Left ventricle myocardium superior (tissue), 1 donor: Measurements from ENCODE around the gene DNAH1. TPM values are rescaled to one million over a fixed set of nuclear protein-coding genes. Genes with fewer than 3 reads are reported as not detected.

ENCODE experiments used
- ATAC-seq: fragments of 200-7000 bp; cut with Tn5 transposase; one replicate; pipeline ENCODE4 v1.9.1; 2020; ENCODE audit warnings: mild to moderate bottlenecking, moderate library complexity
- DNase-seq: peaks from one replicate; pipeline ENCODE4 v3.0.0-alpha.2; 2020
- intact Hi-C: fragments of 100-400 bp; cut with micrococcal nuclease; formaldehyde crosslinking; loops from one replicate; pipeline ENCODE4 v1.11.0; 2022
- total RNA-seq: library from RNA; stranded (reverse); fragmentation: NEBNext Ultra II Directional; extraction: Animal tissue kit (Norgen Biotek cat#: 25700); gene quantifications from one replicate; pipeline ENCODE4 v1.2.1, GENCODE V29; 2021
- donor health status: DM: no; HTN: yes; CAD: no; lungs with severe emphysema.

The DNAH1 gene
- total RNA-seq, 1 donor from 2014 or later, result 2.3 TPM

- ATAC-seq, result no peak
- no peak for DNase-seq
- intact Hi-C loops, result loop anchor here (2.0 kb wide), 1 partner anchor 49 kb away; no protein-coding TSS in a partner anchor
These were observed 26.1 kb upstream of the DNAH1 start for GRCh38 chr3:52289747-52290595.

GRCh38 chr3:52290596-52291507 is 25.3 kb upstream of the DNAH1 start:
- DNase-seq, result no peak
- intact Hi-C loops, result loop anchor here (2.0 kb wide), 1 partner anchor 48 kb away; no protein-coding TSS in a partner anchor
- no peak for ATAC-seq

GRCh38 chr3:52291508-52292181 is 24.5 kb upstream of the DNAH1 start:
- ATAC-seq (no peak), DNase-seq (no peak)
- intact Hi-C loops, result loop anchor here (2.0 kb wide), 1 partner anchor 47 kb away; no protein-coding TSS in a partner anchor

GRCh38 chr3:52292247-52293065 is 23.7 kb upstream of the DNAH1 start:
- DNase-seq, result no peak
- no peak for ATAC-seq
- intact Hi-C loops, result no loop called here

- intact Hi-C loops, result no loop called here
- no peak for ATAC-seq
- no peak for DNase-seq
These were observed 22.4 kb upstream of the DNAH1 start for GRCh38 chr3:52293491-52294319.

- intact Hi-C loops, result no loop called here
- DNase-seq (no peak), ATAC-seq (no peak)
These were observed 21.6 kb upstream of the DNAH1 start for GRCh38 chr3:52294320-52295150.

- no peak for ATAC-seq
- DNase-seq, result peak; percentile 0
- intact Hi-C loops, result no loop called here
These were observed 20.4 kb upstream of the DNAH1 start for GRCh38 chr3:52295671-52296208.

- no peak for ATAC-seq
- intact Hi-C loops, result no loop called here
- DNase-seq, result no peak
These were observed 18.6 kb upstream of the DNAH1 start for GRCh38 chr3:52297242-52298148.

GRCh38 chr3:52298149-52299098 is 17.7 kb upstream of the DNAH1 start:
- intact Hi-C loops, result no loop called here
- no peak for ATAC-seq
- no peak for DNase-seq

GRCh38 chr3:52299247-52299878 is 16.8 kb upstream of the DNAH1 start:
- peak; percentile 2 for ATAC-seq
- DNase-seq, result no peak
- intact Hi-C loops, result no loop called here

GRCh38 chr3:52299879-52300611 is 16.1 kb upstream of the DNAH1 start:
- peak; percentile 92 for ATAC-seq
- intact Hi-C loops, result no loop called here
- DNase-seq, result peak; percentile 76

GRCh38 chr3:52302426-52303145 is 13.5 kb upstream of the DNAH1 start:
- no peak for ATAC-seq
- intact Hi-C loops, result no loop called here
- DNase-seq, result no peak

- no peak for DNase-seq
- intact Hi-C loops, result no loop called here
- no peak for ATAC-seq
These were observed 12.3 kb upstream of the DNAH1 start for GRCh38 chr3:52303811-52304210.
